K562 (cell line): ENCODE measurements around the gene DDR1. TPM values are rescaled to one million over a fixed set of nuclear protein-coding genes. Genes with fewer than 3 reads are reported as not detected.

Experiments used
- CSDE1 ChIP-seq, 2 experiments: fragments of 450-650 bp; IDR thresholded peaks; 2 replicates each; pipeline ENCODE4 v1.6.1; 2016; ENCODE audit warnings: mild to moderate bottlenecking in 1 of 2
- ESRRB ChIP-seq: fragments of 250-450 bp; sonication (Bioruptor Pico); IDR thresholded peaks from 2 replicates; pipeline ENCODE4 v1.5.0; 2020; ENCODE audit warnings: mild to moderate bottlenecking, moderate library complexity, borderline replicate concordance
- MTA3 ChIP-seq: fragments of 450-650 bp; formaldehyde crosslinking; IDR thresholded peaks from 2 replicates; pipeline ENCODE4 v1.6.1; 2017; ENCODE audit warnings: mild to moderate bottlenecking, borderline replicate concordance
- RHOXF2B ChIP-seq: fragments of 250-450 bp; sonication (Bioruptor Pico); conservative IDR thresholded peaks from 2 replicates; pipeline ENCODE4 v1.5.1; 2021
- SETDB1 ChIP-seq: IDR thresholded peaks from one replicate; pipeline ENCODE4 v1.6.1; 2012; ENCODE audit warnings: low read length, control low read depth, inconsistent platforms
- SNIP1 ChIP-seq: fragments of 450-650 bp; IDR thresholded peaks from 2 replicates; pipeline ENCODE4 v1.7.1; 2017; ENCODE audit warnings: low read depth, mild to moderate bottlenecking
- STAG1 ChIP-seq: sonication (generic); formaldehyde crosslinking; IDR thresholded peaks from 2 replicates; pipeline ENCODE4 v1.5.0; 2020; ENCODE audit warnings: missing genetic modification reagents, borderline replicate concordance
- SUPT5H ChIP-seq: fragments of 450-650 bp; IDR thresholded peaks from 2 replicates; pipeline ENCODE4 v1.6.1; 2016
- TCF7L2 ChIP-seq: fragments of 150-350 bp; IDR thresholded peaks from 2 replicates; pipeline ENCODE4 v1.6.1; 2016; ENCODE audit warnings: low read depth, mild to moderate bottlenecking, low read length, moderate library complexity
- THRAP3 ChIP-seq: fragments of 450-650 bp; IDR thresholded peaks from 2 replicates; pipeline ENCODE4 v1.6.1; 2016; ENCODE audit warnings: mild to moderate bottlenecking, inconsistent platforms, borderline replicate concordance
- TSC22D4 ChIP-seq: fragments of 450-650 bp; IDR thresholded peaks from 2 replicates; pipeline ENCODE4 v1.6.1; 2016; ENCODE audit warnings: missing genetic modification characterization, missing biosample characterization, control low read depth
- ZFP30 ChIP-seq: fragments of 250-450 bp; sonication (Bioruptor Pico); IDR thresholded peaks from 2 replicates; pipeline ENCODE4 v1.8.0; 2022; ENCODE audit warnings: moderate library complexity, mild to moderate bottlenecking, inconsistent platforms, borderline replicate concordance
- ZNF175 ChIP-seq: fragments of 200-800 bp; sonication (Bioruptor generic); IDR thresholded peaks from 2 replicates; pipeline ENCODE4 v1.6.1; 2016; ENCODE audit warnings: low read depth, mild to moderate bottlenecking, missing genetic modification characterization, missing compliant biosample characterization
- polyA plus RNA-seq, 8 experiments: library from polyadenylated mRNA; depleted of rRNA in 4 of 8; stranded (reverse) in 5 of 8; unstranded in 3 of 8; fragments of >200 nt; fragmentation: Nextera tagmentation in 2 of 8; fragmentation: Illumina TruSeq in 1 of 8; extraction: Ambion mirVana in 2 of 8; extraction: Trizol in 1 of 8; gene quantifications; 2 replicates each; pipeline versions ENCODE4 v1.2.1 to v1.2.3, GENCODE V29; 2011 to 2014; ENCODE audit warnings: inconsistent platforms in 1 of 8, missing spikeins in 1 of 8
- total RNA-seq, 7 experiments: library from RNA; depleted of rRNA in 6 of 7; stranded (reverse); fragments of >200 nt in 6 of 7; fragmentation: Illumina TruSeq in 2 of 7; extraction: Trizol in 2 of 7; gene quantifications; 2 replicates each; pipeline versions ENCODE4 v1.2.1 to v1.2.3, GENCODE V29; 2011 to 2021; ENCODE audit warnings: low replicate concordance in 1 of 7
- TF ChIP-seq, protein P1 (sequence below): fragments of 450-650 bp; IDR thresholded peaks from 2 replicates; pipeline ENCODE4 v1.6.1; 2017; ENCODE audit warnings: antibody characterized with exemption, mild to moderate bottlenecking
- TF ChIP-seq, protein P2 (sequence below): fragments of 450-650 bp; IDR thresholded peaks from 2 replicates; pipeline ENCODE4 v1.6.1; 2018; ENCODE audit warnings: mild to moderate bottlenecking, low read depth; ENCODE audit not compliant: partially characterized antibody
- TF ChIP-seq, protein P3 (sequence below): fragments of 250-450 bp; sonication (Bioruptor Pico); IDR thresholded peaks from 2 replicates; pipeline ENCODE4 v1.8.0; 2021; ENCODE audit warnings: mild to moderate bottlenecking, moderate library complexity
- TF ChIP-seq, protein P4 (sequence below), 2 experiments: IDR thresholded peaks; 2 replicates each; pipeline ENCODE4 v1.6.1; 2011; ENCODE audit warnings: borderline replicate concordance in 1 of 2, control low read depth in 1 of 2, low read depth in 1 of 2, low read length in 1 of 2, mild to moderate bottlenecking in 1 of 2, mixed read lengths in 1 of 2, moderate library complexity in 1 of 2; ENCODE audit not compliant: insufficient read depth in 1 of 2, insufficient read length in 1 of 2, poor library complexity in 1 of 2, severe bottlenecking in 1 of 2; ENCODE audit errors: extremely low read depth in 1 of 2
- TF ChIP-seq, protein P5 (sequence below): fragments of 250-450 bp; sonication (Bioruptor Pico); IDR thresholded peaks from 2 replicates; pipeline ENCODE4 v1.5.0; 2021

Gene DDR1
- total and polyA plus RNA-seq, 9 of the 15 experiments (the other 6 are each of a cell fraction or from before 2014, with no cell fraction given), result 1.4 to 44.6 (median 12.2) TPM

DNA sequence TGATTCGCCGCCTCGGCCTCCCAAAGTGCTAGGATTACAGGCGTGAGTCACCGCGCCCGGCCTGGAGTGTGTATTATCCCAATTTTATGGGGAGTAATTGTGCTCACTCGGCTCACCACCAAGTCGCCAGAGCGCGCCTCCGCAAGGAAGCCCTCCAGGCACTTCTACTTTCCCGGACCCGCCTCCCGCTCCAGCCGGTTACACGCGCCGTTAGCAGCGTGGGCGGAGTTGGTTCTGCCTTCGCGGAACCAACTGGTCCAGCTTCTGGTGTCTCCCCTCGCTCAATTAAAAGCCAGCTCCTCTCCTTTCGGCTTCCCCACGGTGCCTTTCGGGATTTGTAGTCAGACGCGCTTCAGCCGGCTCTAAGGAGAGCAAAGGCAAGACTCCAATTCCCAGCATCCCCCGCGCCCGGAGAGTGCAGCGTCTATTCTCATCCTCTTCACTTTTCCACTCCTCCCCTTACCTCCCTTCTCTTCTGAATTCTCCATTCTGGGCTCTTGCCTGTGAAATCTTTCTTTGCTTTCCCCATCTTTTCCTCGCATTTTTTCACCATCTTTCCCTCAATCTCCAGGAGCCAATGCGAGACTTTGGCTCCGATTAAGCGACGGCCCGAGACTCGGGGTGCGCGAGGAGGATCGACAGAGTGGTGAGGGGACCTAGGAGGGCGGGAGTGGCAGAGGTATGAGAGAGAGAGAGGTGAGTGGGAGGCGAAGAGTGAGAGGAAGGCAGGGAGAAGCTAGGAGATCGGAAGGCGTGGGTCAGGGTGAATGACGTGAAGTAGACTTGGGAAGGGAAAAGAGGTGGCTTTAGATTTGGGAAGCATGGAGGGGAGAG is 23.7 kb downstream of the DDR1 start, which contains the start of gene GTF2H4 (continued):
- TF ChIP-seq, protein P1, sequence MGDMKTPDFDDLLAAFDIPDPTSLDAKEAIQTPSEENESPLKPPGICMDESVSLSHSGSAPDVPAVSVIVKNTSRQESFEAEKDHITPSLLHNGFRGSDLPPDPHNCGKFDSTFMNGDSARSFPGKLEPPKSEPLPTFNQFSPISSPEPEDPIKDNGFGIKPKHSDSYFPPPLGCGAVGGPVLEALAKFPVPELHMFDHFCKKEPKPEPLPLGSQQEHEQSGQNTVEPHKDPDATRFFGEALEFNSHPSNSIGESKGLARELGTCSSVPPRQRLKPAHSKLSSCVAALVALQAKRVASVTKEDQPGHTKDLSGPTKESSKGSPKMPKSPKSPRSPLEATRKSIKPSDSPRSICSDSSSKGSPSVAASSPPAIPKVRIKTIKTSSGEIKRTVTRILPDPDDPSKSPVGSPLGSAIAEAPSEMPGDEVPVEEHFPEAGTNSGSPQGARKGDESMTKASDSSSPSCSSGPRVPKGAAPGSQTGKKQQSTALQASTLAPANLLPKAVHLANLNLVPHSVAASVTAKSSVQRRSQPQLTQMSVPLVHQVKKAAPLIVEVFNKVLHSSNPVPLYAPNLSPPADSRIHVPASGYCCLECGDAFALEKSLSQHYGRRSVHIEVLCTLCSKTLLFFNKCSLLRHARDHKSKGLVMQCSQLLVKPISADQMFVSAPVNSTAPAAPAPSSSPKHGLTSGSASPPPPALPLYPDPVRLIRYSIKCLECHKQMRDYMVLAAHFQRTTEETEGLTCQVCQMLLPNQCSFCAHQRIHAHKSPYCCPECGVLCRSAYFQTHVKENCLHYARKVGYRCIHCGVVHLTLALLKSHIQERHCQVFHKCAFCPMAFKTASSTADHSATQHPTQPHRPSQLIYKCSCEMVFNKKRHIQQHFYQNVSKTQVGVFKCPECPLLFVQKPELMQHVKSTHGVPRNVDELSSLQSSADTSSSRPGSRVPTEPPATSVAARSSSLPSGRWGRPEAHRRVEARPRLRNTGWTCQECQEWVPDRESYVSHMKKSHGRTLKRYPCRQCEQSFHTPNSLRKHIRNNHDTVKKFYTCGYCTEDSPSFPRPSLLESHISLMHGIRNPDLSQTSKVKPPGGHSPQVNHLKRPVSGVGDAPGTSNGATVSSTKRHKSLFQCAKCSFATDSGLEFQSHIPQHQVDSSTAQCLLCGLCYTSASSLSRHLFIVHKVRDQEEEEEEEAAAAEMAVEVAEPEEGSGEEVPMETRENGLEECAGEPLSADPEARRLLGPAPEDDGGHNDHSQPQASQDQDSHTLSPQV, result peak; percentile 97
- TF ChIP-seq ZFP30 (no peak), ESRRB (CRISPR knock-in tag) (no peak), TCF7L2 (no peak), RHOXF2B (CRISPR knock-in tag) (no peak), CSDE1 (IDR thresholded peaks at IDR 0.05) (no peak; a peak in 1 of 4 replicates), STAG1 (no peak), MTA3 (peak; percentile 94), THRAP3 (no peak; the same call in 1 of the 2 replicates), SUPT5H (peak; percentile 66), SNIP1 (peak; percentile 49; the same call in 1 of the 2 replicates), SETDB1 (no peak), TSC22D4 (tag) (no peak), ZNF175 (CRISPR knock-in tag) (peak; percentile 92)
- TF ChIP-seq, protein P2, sequence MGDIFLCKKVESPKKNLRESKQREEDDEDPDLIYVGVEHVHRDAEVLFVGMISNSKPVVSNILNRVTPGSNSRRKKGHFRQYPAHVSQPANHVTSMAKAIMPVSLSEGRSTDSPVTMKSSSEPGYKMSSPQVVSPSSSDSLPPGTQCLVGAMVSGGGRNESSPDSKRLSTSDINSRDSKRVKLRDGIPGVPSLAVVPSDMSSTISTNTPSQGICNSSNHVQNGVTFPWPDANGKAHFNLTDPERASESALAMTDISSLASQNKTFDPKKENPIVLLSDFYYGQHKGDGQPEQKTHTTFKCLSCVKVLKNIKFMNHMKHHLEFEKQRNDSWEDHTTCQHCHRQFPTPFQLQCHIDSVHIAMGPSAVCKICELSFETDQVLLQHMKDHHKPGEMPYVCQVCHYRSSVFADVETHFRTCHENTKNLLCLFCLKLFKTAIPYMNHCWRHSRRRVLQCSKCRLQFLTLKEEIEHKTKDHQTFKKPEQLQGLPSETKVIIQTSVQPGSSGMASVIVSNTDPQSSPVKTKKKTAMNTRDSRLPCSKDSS, result no peak
- TF ChIP-seq, protein P3, sequence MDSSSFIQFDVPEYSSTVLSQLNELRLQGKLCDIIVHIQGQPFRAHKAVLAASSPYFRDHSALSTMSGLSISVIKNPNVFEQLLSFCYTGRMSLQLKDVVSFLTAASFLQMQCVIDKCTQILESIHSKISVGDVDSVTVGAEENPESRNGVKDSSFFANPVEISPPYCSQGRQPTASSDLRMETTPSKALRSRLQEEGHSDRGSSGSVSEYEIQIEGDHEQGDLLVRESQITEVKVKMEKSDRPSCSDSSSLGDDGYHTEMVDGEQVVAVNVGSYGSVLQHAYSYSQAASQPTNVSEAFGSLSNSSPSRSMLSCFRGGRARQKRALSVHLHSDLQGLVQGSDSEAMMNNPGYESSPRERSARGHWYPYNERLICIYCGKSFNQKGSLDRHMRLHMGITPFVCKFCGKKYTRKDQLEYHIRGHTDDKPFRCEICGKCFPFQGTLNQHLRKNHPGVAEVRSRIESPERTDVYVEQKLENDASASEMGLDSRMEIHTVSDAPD (CRISPR knock-in tag), result no peak
- TF ChIP-seq, protein P4, sequence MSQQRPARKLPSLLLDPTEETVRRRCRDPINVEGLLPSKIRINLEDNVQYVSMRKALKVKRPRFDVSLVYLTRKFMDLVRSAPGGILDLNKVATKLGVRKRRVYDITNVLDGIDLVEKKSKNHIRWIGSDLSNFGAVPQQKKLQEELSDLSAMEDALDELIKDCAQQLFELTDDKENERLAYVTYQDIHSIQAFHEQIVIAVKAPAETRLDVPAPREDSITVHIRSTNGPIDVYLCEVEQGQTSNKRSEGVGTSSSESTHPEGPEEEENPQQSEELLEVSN (IDR thresholded peaks at IDR 0.05; ENCODE audit: borderline replicate concordance in 1 of 2, extremely low read depth in 1 of 2, insufficient read depth in 1 of 2, insufficient read length in 1 of 2, low read depth in 1 of 2, low read length in 1 of 2, poor library complexity in 1 of 2, severe bottlenecking in 1 of 2), result peak; percentile 47 to 72
- TF ChIP-seq, protein P5, sequence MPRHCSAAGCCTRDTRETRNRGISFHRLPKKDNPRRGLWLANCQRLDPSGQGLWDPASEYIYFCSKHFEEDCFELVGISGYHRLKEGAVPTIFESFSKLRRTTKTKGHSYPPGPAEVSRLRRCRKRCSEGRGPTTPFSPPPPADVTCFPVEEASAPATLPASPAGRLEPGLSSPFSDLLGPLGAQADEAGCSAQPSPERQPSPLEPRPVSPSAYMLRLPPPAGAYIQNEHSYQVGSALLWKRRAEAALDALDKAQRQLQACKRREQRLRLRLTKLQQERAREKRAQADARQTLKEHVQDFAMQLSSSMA (CRISPR knock-in tag), result 0 out of 2 replicates have a peak, but pooled peaks have one; percentile 14
